SU-DHL-6 (cell line): ENCODE measurements around the gene RIMBP2.

ENCODE experiments used
- EZH2phosphoT487 ChIP-seq: fragments of 200-600 bp; sonication (generic), shearing (Covaris generic); conservative IDR thresholded peaks from 2 replicates; pipeline ENCODE4 v1.6.1; 2018; ENCODE audit warnings: mild to moderate bottlenecking, antibody characterized with exemption, low read length, moderate library complexity, mixed read lengths
- TF ChIP-seq, protein P1 (sequence below): fragments of 200-600 bp; sonication (generic); IDR thresholded peaks from one replicate; pipeline ENCODE4 v1.5.1; 2017; ENCODE audit warnings: antibody characterized with exemption, mild to moderate bottlenecking, low read length, moderate library complexity; ENCODE audit not compliant: insufficient read depth, poor library complexity, severe bottlenecking

DNA sequence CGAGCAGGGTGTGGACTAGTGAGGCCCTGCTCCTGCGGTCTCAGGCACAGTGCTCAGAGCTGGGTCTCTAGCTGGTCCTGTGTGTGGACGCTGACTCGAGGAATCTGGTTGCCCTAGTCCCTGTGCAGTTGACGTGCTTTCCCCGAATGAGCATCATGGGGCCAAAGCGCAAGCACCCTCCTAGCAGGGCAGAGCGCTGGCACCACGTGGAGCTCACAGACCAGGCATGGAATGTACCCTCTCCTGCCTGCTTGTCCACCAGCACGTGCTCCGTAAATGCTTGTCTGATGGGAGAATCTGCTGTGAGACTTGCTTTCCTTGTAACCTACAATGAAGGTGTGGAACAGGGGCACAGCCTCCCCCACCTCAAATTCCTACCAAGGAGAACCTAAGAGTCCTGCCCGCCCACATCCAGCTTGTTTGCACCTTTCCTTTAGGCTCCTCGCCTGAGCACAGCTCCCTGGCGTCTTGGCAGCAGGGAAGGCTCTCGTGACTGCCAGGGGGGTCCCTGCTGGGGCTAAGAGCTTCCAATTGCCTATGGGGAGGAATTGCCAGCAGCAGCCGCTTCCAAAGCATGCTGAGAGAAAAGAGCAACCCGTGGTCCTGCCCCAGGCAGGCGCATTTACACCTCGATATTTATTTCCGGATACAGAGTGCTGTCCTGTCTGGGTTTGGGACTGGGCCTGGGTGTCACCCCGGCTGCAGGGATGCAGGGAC, 253.4 kb downstream of the RIMBP2 start:
- TF ChIP-seq, protein P1, sequence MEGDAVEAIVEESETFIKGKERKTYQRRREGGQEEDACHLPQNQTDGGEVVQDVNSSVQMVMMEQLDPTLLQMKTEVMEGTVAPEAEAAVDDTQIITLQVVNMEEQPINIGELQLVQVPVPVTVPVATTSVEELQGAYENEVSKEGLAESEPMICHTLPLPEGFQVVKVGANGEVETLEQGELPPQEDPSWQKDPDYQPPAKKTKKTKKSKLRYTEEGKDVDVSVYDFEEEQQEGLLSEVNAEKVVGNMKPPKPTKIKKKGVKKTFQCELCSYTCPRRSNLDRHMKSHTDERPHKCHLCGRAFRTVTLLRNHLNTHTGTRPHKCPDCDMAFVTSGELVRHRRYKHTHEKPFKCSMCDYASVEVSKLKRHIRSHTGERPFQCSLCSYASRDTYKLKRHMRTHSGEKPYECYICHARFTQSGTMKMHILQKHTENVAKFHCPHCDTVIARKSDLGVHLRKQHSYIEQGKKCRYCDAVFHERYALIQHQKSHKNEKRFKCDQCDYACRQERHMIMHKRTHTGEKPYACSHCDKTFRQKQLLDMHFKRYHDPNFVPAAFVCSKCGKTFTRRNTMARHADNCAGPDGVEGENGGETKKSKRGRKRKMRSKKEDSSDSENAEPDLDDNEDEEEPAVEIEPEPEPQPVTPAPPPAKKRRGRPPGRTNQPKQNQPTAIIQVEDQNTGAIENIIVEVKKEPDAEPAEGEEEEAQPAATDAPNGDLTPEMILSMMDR: no peak
- TF ChIP-seq EZH2phosphoT487: no peak
